ENCODE measurements around the gene CLIC4.
"Not testable (repeated sequence)": the region's sequence is repeated elsewhere in the genome, so short reads cannot be mapped to it uniquely, and the experiment has no call there.

The CLIC4 gene

GRCh38 chr1:24771574-24771973 is 26.3 kb downstream of the CLIC4 start:
- DNase-seq (ENCODE audit: low read depth in 1 of 2, low spot score in 1 of 2): no peak

GRCh38 chr1:24773618-24774017 is 28.4 kb downstream of the CLIC4 start:
- no peak for DNase-seq (ENCODE audit: low read depth in 1 of 2, low spot score in 1 of 2)

GRCh38 chr1:24775348-24775747 is 30.1 kb downstream of the CLIC4 start:
- no peak for DNase-seq (ENCODE audit: low read depth in 1 of 2, low spot score in 1 of 2)

- no peak for DNase-seq (ENCODE audit: low read depth in 1 of 2, low spot score in 1 of 2)
These were observed 30.7 kb downstream of the CLIC4 start for GRCh38 chr1:24775916-24776315.

- no peak for DNase-seq (ENCODE audit: low read depth in 1 of 2, low spot score in 1 of 2)
These were observed 31.6 kb downstream of the CLIC4 start for GRCh38 chr1:24776821-24777220.

- DNase-seq (ENCODE audit: low read depth in 1 of 2, low spot score in 1 of 2): no peak
These were observed 32.9 kb downstream of the CLIC4 start for GRCh38 chr1:24778141-24778540.

GRCh38 chr1:24779199-24779598 is 34.0 kb downstream of the CLIC4 start:
- DNase-seq (ENCODE audit: low read depth in 1 of 2, low spot score in 1 of 2): not testable (repeated sequence)

GRCh38 chr1:24779689-24780464 is 34.6 kb downstream of the CLIC4 start:
- DNase-seq (ENCODE audit: low read depth in 1 of 2, low spot score in 1 of 2): no peak

- not testable (repeated sequence) for DNase-seq (ENCODE audit: low read depth in 1 of 2, low spot score in 1 of 2)
These were observed 35.4 kb downstream of the CLIC4 start for GRCh38 chr1:24780626-24781025.

- DNase-seq (ENCODE audit: low read depth in 1 of 2, low spot score in 1 of 2): no peak
These were observed 37.4 kb downstream of the CLIC4 start for GRCh38 chr1:24782689-24783088.

- DNase-seq (ENCODE audit: low read depth in 1 of 2, low spot score in 1 of 2): no peak
These were observed 38.5 kb downstream of the CLIC4 start for GRCh38 chr1:24783713-24784112.

- DNase-seq (ENCODE audit: low read depth in 1 of 2, low spot score in 1 of 2): no peak
These were observed 40.9 kb downstream of the CLIC4 start for GRCh38 chr1:24786191-24786590.

GRCh38 chr1:24790490-24790889 is 45.2 kb downstream of the CLIC4 start:
- DNase-seq (ENCODE audit: low read depth in 1 of 2, low spot score in 1 of 2): no peak

- no peak for DNase-seq (ENCODE audit: low read depth in 1 of 2, low spot score in 1 of 2)
These were observed 48.3 kb downstream of the CLIC4 start for GRCh38 chr1:24793447-24794129.

GRCh38 chr1:24794130-24794502 is 48.9 kb downstream of the CLIC4 start:
- DNase-seq (ENCODE audit: low read depth in 1 of 2, low spot score in 1 of 2): not testable (repeated sequence)

- DNase-seq (ENCODE audit: low read depth in 1 of 2, low spot score in 1 of 2): no peak
These were observed 50.0 kb downstream of the CLIC4 start for GRCh38 chr1:24795236-24795635.

GRCh38 chr1:24796524-24796923 is 51.3 kb downstream of the CLIC4 start:
- no peak for DNase-seq (ENCODE audit: low read depth in 1 of 2, low spot score in 1 of 2)

- not testable (repeated sequence) for DNase-seq (ENCODE audit: low read depth in 1 of 2, low spot score in 1 of 2)
These were observed 54.0 kb downstream of the CLIC4 start for GRCh38 chr1:24799242-24799641.

- DNase-seq (ENCODE audit: low read depth in 1 of 2, low spot score in 1 of 2): no peak
These were observed 55.9 kb downstream of the CLIC4 start for GRCh38 chr1:24801176-24801575.

- no peak for DNase-seq (ENCODE audit: low read depth in 1 of 2, low spot score in 1 of 2)
These were observed 58.0 kb downstream of the CLIC4 start for GRCh38 chr1:24803220-24803619.

GRCh38 chr1:24803987-24804530 is 58.8 kb downstream of the CLIC4 start:
- no peak for DNase-seq (ENCODE audit: low read depth in 1 of 2, low spot score in 1 of 2)

GRCh38 chr1:24805534-24806301 is 60.5 kb downstream of the CLIC4 start:
- no peak for DNase-seq (ENCODE audit: low read depth in 1 of 2, low spot score in 1 of 2)
